ENCODE results near the gene HAGH. TPM values are rescaled to one million over a fixed set of nuclear protein-coding genes. Genes with fewer than 3 reads are reported as not detected.

The HAGH gene
- total RNA-seq, 1 donor from 2014 or later = 57.0 TPM

DNA sequence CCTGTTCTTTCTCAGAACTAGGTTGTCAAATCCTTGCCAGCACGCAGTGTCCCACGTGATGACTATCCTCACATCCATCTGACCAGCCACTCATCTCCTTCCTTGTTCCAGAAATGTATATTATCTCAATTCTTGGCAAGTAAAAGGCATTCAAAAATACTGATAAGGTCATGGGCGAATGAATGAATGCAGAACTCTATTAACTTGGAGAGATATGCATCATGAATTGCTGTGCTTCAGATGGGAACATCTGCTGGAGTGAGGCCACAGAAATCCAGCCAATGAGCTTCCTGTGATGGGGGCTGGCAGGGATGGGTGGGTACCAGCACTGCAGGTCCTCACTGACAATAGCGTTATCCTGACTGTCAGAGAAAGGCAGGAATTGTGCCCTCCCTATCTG is 19.4 kb upstream of the HAGH start:
- H3K4me1 Mint-ChIP-seq (ENCODE audit: unreplicated experiment) = no peaks in the 10 kb centered on the region
- TF ChIP-seq, protein P1, sequence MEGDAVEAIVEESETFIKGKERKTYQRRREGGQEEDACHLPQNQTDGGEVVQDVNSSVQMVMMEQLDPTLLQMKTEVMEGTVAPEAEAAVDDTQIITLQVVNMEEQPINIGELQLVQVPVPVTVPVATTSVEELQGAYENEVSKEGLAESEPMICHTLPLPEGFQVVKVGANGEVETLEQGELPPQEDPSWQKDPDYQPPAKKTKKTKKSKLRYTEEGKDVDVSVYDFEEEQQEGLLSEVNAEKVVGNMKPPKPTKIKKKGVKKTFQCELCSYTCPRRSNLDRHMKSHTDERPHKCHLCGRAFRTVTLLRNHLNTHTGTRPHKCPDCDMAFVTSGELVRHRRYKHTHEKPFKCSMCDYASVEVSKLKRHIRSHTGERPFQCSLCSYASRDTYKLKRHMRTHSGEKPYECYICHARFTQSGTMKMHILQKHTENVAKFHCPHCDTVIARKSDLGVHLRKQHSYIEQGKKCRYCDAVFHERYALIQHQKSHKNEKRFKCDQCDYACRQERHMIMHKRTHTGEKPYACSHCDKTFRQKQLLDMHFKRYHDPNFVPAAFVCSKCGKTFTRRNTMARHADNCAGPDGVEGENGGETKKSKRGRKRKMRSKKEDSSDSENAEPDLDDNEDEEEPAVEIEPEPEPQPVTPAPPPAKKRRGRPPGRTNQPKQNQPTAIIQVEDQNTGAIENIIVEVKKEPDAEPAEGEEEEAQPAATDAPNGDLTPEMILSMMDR (IDR thresholded peaks at IDR 0.05) = no peak
- H3K9me3 Mint-ChIP-seq (ENCODE audit: unreplicated experiment) = no peaks in the 10 kb centered on the region

DNA sequence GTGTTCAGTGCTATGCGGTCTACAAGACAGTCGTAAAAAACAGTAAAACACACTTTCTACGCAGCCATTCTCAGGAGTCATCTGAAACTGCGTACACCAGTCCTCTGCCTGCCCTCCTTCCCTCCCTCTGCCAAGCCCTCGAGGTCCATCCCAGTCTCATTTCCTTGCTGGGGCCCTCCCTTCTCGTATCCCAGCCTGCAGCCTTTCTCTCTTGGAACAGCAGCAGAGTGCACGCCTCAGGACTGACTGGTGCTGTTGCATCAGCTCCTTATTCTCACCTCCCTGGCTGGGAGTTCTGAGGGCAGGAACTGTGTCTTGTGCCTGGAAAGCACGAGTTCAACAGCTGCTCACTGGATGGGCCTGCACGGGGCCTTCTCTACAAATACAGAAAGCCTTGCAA is 12.9 kb upstream of the HAGH start:
- TF ChIP-seq, protein P1 (IDR thresholded peaks at IDR 0.05) = no peak
- H3K9me3 Mint-ChIP-seq (ENCODE audit: unreplicated experiment) = no peaks in the 10 kb centered on the region
- H3K27ac Mint-ChIP-seq (ENCODE audit: unreplicated experiment) = no peak overlapping the region
- H3K36me3 Mint-ChIP-seq (ENCODE audit: unreplicated experiment) = no peaks in the 10 kb centered on the region
- DNase-seq (ENCODE audit: extremely low spot score, unreplicated experiment) = peak; percentile 63
- peaks cover 2% of the 10 kb centered on the region for H3K4me1 Mint-ChIP-seq (ENCODE audit: unreplicated experiment)
- H3K27me3 Mint-ChIP-seq (ENCODE audit: unreplicated experiment) = no peaks in the 10 kb centered on the region
- no peak overlapping the region for H3K4me3 Mint-ChIP-seq (ENCODE audit: unreplicated experiment)

More for the DNA sequence above, 19.4 kb upstream of the HAGH start:
- no peaks in the 10 kb centered on the region for H3K36me3 Mint-ChIP-seq (ENCODE audit: unreplicated experiment)
- no peak overlapping the region for H3K4me3 Mint-ChIP-seq (ENCODE audit: unreplicated experiment)
- no peak for DNase-seq (ENCODE audit: extremely low spot score, unreplicated experiment)
- no peak overlapping the region for H3K27ac Mint-ChIP-seq (ENCODE audit: unreplicated experiment)
- peaks cover 15% of the 10 kb centered on the region for H3K27me3 Mint-ChIP-seq (ENCODE audit: unreplicated experiment)

- TF ChIP-seq, protein P1 (IDR thresholded peaks at IDR 0.05) = no peak
- no peak overlapping the region for H3K27ac Mint-ChIP-seq (ENCODE audit: unreplicated experiment)
- no peak overlapping the region for H3K4me3 Mint-ChIP-seq (ENCODE audit: unreplicated experiment)
- H3K27me3 Mint-ChIP-seq (ENCODE audit: unreplicated experiment) = no peaks in the 10 kb centered on the region
- DNase-seq (ENCODE audit: extremely low spot score, unreplicated experiment) = no peak
- no peaks in the 10 kb centered on the region for H3K9me3 Mint-ChIP-seq (ENCODE audit: unreplicated experiment)
- peaks cover 8% of the 10 kb centered on the region for H3K4me1 Mint-ChIP-seq (ENCODE audit: unreplicated experiment)
- H3K36me3 Mint-ChIP-seq (ENCODE audit: unreplicated experiment) = peaks cover 10% of the 10 kb centered on the region
These were observed 7.5 kb upstream of the HAGH start for GRCh38 chr16:1834096-1834495.

DNA sequence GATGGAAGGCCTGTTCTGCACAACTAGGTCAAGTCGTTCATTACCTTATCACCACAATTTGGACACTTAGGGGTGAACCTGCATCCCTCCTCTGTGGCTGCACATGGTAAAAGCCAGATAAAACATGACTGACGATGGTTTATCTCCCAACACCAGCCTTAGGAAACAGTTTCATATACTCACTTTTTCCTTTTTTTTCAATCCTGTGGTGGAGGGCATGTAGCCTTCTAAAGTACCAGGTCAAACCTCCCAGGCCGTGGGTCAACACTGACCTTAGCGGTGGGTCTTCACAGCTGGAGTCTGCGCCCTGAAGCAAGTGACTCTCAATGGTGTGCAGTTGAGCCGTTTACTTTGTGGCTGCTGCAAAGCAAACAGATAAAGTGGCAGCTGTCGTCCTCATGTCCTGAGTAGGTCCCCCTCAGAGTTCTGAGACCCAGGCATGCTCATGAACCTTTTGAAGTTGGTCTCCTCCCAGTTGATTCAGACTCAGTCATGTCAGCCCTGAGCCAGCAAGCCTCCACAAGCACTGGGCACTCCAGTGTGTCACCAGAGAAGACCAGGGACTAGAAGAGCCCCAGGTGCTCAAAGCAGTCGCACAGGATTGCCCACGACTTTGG is 6.3 kb upstream of the HAGH start:
- DNase-seq (ENCODE audit: extremely low spot score, unreplicated experiment) = no peak
- Mint-ChIP-seq H3K36me3 (ENCODE audit: unreplicated experiment) (peaks cover 11% of the 10 kb centered on the region), H3K27me3 (ENCODE audit: unreplicated experiment) (no peaks in the 10 kb centered on the region), H3K9me3 (ENCODE audit: unreplicated experiment) (no peaks in the 10 kb centered on the region), H3K27ac (ENCODE audit: unreplicated experiment) (no peak overlapping the region), H3K4me1 (ENCODE audit: unreplicated experiment) (peaks cover 18% of the 10 kb centered on the region), H3K4me3 (ENCODE audit: unreplicated experiment) (no peak overlapping the region)
- TF ChIP-seq, protein P1 (IDR thresholded peaks at IDR 0.05) = no peak

DNA sequence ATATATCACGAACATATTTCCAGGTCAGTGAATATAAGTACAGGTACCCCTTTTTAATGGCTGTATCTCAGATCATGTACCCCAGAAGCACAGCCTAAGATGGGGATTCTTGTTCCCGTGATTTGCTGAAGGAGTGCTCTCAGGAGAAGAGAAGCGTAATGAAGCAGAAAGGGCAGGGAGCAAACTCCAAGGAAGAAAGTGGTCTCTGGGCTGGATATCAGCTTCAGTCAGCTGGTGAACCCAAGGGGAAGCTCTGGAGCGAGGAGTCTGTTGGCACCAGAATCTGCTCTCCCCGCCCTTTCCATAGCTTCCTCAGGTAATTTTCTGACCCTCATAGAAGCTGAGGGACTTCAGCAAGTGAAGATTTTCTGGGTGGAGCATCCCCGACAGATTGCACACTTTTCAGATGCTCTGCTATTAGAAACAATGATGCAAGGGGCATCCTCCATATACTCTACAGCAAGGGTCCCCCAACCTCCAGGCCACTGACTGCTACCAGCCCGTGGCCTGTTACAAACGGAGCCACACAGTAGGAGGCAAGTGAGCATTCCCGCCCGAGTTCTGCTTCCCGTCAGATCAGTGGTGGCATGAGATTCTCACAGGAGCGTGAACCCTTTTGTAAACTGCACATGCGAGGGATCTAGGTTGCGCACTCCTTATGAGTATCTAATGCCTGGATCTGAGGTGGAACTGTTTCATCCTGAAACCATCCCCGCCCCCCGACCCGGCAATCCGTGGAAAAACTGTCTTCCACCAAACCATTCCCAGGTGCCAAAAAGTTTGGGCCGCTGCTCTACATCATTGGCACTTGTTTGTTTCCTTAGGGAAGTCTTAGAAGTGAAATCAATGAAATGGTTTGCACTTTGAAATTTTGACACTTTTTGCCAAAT is 4.8 kb upstream of the HAGH start:
- H3K4me1 Mint-ChIP-seq (ENCODE audit: unreplicated experiment) = peaks cover 25% of the 10 kb centered on the region
- peaks cover 11% of the 10 kb centered on the region for H3K36me3 Mint-ChIP-seq (ENCODE audit: unreplicated experiment)
- no peak overlapping the region for H3K27ac Mint-ChIP-seq (ENCODE audit: unreplicated experiment)
- DNase-seq (ENCODE audit: extremely low spot score, unreplicated experiment) = no peak
- TF ChIP-seq, protein P1 (IDR thresholded peaks at IDR 0.05) = no peak
- H3K9me3 Mint-ChIP-seq (ENCODE audit: unreplicated experiment) = no peaks in the 10 kb centered on the region
- no peaks in the 10 kb centered on the region for H3K27me3 Mint-ChIP-seq (ENCODE audit: unreplicated experiment)
- no peak overlapping the region for H3K4me3 Mint-ChIP-seq (ENCODE audit: unreplicated experiment)
